Right lung (tissue), 10 donors: Measurements from ENCODE around the gene ARHGEF10L. TPM values are rescaled to one million over a fixed set of nuclear protein-coding genes. Genes with fewer than 3 reads are reported as not detected.
"Not testable (repeated sequence)": the region's sequence is repeated elsewhere in the genome, so short reads cannot be mapped to it uniquely, and the experiment has no call there.

Source experiments
- DNase-seq, 2 donors: peaks; one replicate each; pipeline ENCODE4 v3.0.0-alpha.2; 2013
- long read RNA-seq, 8 donors: transcript quantifications; one replicate each; lab custom pipeline, GENCODE V29; 2026
- polyA plus RNA-seq, 5 donors: library from polyadenylated mRNA; unstranded; fragments of 120-200 nt; gene quantifications; one replicate each; pipeline versions ENCODE4 v1.2.1 to v1.2.3, GENCODE V29; 2013; ENCODE audit warnings: inconsistent platforms in 1 of 5, low replicate concordance in 1 of 5; ENCODE audit not compliant: insufficient read length in 5 of 5, insufficient read depth in 1 of 5

ARHGEF10L gene, protein sequence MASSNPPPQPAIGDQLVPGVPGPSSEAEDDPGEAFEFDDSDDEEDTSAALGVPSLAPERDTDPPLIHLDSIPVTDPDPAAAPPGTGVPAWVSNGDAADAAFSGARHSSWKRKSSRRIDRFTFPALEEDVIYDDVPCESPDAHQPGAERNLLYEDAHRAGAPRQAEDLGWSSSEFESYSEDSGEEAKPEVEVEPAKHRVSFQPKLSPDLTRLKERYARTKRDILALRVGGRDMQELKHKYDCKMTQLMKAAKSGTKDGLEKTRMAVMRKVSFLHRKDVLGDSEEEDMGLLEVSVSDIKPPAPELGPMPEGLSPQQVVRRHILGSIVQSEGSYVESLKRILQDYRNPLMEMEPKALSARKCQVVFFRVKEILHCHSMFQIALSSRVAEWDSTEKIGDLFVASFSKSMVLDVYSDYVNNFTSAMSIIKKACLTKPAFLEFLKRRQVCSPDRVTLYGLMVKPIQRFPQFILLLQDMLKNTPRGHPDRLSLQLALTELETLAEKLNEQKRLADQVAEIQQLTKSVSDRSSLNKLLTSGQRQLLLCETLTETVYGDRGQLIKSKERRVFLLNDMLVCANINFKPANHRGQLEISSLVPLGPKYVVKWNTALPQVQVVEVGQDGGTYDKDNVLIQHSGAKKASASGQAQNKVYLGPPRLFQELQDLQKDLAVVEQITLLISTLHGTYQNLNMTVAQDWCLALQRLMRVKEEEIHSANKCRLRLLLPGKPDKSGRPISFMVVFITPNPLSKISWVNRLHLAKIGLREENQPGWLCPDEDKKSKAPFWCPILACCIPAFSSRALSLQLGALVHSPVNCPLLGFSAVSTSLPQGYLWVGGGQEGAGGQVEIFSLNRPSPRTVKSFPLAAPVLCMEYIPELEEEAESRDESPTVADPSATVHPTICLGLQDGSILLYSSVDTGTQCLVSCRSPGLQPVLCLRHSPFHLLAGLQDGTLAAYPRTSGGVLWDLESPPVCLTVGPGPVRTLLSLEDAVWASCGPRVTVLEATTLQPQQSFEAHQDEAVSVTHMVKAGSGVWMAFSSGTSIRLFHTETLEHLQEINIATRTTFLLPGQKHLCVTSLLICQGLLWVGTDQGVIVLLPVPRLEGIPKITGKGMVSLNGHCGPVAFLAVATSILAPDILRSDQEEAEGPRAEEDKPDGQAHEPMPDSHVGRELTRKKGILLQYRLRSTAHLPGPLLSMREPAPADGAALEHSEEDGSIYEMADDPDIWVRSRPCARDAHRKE (N-terminal part only)
- 10 to 100 TPM; 13.8 to 23.0 (median 18.7) TPM for polyA plus RNA-seq
- long read RNA-seq, donor 1 = 0 reads
- long read RNA-seq, donor 2 = 0 reads
- long read RNA-seq, donor 3 = 0 reads
- long read RNA-seq, donor 4, partial matches to known transcripts = 9 of 12 reads
- long read RNA-seq, donor 4, other reads (novel, unspliced or antisense) = 0 of 12 reads
- long read RNA-seq, donor 5 = 0 reads
- long read RNA-seq, donor 6 = 0 reads
- long read RNA-seq, donor 7, partial matches to known transcripts = 0 of 1 reads
- long read RNA-seq, donor 7, other reads (novel, unspliced or antisense) = 0 of 1 reads
- long read RNA-seq, donor 8 = 0 reads

DNA sequence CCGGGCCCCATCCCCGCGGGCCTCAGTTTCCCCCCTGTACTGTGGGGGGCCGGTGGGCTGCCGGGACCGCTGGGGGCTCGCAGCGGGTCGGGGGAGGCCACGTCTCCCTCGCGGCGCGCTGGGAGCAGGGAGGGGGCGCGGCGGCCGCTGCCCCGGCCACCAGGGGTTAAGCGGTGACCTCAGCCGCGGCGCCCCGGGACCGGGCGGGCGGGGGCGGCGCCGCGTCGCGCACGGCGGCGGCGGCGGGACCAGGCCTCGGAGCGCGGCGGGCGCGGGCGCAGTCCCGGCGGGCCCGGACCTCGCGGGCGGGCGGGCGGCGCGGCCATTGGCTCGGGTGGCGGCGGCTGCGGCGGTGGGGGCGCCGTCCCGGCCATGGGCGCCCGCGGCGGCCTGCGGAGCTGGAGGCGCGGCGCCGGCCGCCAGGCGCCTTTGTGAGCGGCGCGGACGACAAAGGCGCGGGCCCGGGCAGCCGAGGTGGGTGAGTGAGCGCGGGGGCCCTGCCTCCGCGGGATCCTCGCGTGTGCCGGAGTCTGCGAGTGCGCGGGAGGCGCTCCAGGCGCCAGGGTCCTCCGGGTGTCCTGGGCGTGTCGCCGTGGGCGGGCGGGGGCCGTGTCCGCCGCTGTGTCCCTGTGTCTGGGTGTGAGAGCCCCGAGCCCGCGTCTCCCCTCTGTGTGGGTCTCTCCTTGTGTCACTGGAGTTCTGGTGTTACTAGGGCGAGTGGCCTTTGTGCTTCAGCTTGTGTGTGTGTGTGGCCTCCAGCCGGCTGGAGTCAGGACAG is at the start of gene ARHGEF10L:
Gene ARHGEF10L (plus strand): TSS at position 222 of the 778 bp plus-strand sequence. CDS start 40,898 bp downstream, outside the sequence.
- no peak for DNase-seq

DNA sequence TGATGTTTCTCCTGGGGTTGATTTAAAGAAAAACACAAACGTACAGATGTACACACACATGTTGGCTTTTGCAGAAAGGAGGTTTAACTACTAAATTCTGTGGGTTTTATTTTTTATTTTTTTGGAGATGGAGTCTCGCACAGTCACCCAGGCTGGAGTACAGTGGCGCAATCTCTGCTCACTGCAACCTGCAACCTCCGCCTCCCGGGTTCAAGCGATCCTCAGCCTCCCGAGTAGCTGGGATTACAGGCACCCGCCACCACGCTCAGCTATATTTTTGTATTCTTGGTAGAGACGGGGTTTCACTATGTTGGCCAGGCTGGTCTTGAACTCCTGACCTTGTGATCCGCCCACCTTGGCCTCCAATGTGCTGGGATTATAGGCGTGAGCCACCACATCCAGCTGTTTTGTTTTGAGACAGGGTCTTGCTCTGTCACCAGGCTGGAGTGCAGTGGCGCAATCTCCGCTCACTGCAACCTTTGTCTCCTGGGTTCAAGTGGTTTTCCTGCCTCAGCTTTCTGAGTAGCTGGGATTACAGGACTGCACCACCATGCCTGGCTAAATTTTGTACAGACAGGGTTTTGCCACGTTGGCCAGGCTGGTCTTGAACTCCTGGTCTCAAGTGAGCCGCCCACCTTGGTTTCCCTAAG is 49.6 kb upstream of the ARHGEF10L start:
- DNase-seq = not testable (repeated sequence)

DNA sequence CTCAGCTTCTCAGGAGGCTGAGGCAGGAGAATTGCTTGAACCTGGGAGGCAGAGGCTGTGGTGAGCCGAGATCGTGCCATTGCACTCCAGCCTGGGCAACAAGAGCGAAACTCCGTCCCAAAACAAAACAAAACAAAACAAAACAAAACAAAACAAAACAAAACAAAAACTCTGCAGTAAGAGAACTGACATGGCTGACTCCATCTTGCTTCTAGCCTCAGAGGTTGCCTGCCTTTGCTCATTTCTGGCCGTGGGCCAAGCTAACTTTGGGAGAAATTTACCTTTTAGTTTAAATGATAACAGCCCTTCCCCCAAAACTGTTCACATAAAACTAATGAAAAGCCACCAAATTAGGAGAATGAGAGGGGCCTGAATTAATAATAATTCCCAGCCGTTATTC is 48.8 kb upstream of the ARHGEF10L start:
- not testable (repeated sequence) for DNase-seq

DNA sequence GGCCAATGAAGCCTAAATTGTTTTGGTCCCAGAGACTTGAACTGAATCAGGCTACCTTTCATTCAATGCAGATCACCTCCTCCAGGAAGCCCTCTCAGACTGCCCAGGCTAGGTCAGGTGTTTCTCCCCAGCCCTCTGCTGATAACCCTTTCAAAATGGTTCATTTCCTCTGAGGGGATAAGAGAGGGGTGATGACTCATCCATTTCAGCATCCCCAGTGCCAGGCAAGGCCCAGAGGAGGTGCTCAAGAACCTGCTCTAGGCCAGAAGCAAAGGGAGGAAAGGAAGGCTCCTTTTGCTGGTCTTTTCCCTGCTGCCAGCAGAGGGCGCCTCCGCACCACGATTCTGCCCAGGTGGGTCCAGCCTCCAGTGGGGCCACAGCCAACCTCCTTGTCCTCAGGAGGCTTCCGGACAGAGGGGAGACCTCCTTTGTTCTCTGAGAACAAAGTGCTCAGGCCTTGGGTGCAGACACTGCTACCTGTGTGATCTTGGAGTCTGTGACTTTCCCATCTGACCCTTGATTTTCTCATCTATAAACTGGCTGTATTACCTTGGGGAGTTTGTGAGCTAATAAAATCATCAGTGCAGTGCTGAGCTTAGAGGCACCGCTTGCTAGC is 45.3 kb upstream of the ARHGEF10L start:
- peak; percentile 16 to 23 for DNase-seq

DNA sequence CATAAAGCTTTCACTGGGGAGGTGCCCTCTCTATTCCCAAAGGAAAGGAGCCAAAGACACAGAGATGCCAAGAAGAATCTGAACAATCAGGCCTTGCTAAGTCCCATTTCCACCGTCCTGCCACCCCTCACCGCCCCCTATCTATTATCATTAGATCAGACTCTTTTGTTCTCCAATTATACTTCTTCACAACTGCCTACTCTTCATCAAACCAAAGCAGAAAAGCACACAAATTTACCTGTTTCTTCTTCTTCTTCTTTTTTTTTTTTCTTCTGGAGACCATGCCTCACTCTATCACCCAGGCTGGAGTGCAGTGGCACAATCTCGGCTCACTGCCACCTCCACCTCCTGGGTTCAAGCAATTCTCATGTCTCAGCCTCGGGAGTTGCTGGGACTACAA is 43.1 kb upstream of the ARHGEF10L start:
- DNase-seq = no peak

DNA sequence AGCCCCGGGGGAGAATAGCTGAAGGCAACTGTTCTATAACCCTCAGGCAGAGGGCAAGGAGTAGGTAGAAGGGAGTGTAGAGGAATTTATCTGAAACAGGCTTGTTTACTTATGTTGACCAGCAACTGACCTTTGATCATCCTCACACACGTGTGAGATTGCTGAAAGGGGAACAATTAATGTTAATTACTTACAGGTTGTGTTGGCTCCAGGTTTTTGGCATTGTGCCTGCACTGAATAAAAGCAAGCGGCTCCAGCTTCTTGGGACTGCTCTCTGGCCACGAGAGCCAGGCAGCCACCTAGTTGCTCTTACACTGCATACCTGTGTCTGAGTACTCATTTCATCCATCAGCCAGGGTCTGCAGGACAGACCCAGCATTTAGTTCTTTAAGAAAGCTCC is 41.3 kb upstream of the ARHGEF10L start:
- no peak for DNase-seq

DNA sequence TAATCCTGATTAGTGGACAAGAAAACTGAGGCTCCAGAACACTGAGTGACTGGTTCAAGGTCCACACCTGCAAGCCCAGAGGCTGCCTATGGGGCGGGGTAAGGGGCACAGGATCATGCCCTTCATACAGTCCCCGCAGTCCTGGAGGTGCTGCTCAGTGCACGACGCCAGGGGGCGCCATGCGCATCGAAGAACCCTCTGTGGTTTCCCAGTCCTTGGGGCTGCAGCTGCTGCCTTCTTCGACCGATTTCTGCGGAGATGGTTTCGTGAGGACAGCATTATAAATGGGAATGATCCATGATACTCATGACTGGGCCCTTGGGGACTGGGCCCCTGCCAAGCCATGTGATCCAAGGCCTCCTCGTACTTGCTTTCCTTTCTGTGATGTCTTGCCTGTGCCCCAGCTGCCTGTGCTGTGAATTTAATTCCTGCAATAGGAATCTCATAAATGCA is 37.1 kb upstream of the ARHGEF10L start:
- DNase-seq = peak; percentile 46 to 65

DNA sequence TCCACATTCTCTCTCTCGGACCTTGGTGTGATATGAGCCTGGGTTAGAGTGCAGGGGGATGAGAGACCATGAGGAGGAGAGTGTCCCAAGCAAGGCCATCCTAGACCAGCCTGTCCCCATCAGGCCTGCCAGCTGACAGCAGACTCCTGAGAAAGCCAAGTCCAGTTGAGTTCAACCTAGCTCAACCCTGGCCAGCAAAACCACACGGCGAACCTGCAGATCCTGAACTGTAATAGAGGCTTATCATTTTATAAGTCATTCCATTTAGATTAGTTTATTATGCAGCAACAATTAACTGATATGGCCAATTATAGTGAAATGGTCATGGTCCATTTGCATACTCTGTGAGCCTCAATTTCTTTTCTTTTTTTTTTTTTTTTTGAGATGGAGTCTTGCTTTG is 36.4 kb upstream of the ARHGEF10L start:
- DNase-seq = no peak

DNA sequence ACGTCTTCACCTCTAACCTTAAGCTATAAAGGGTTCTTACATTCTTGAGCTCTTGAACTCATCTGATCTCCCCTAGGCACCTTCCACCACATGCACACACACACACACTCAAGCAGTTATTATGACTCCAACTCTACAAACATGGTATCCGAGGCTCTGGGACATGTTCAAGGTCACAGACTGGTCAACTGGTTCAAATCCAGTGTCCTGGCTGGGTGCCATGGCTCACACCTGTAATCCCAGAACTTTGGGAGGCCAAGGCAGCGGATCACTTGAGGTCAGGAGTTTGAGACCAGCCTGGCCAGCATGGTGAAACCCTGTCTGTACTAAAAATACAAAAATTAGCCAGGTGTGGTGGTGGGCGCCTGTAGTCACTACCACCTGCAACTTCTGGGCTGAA is 32.3 kb upstream of the ARHGEF10L start:
- DNase-seq = not testable (repeated sequence)

DNA sequence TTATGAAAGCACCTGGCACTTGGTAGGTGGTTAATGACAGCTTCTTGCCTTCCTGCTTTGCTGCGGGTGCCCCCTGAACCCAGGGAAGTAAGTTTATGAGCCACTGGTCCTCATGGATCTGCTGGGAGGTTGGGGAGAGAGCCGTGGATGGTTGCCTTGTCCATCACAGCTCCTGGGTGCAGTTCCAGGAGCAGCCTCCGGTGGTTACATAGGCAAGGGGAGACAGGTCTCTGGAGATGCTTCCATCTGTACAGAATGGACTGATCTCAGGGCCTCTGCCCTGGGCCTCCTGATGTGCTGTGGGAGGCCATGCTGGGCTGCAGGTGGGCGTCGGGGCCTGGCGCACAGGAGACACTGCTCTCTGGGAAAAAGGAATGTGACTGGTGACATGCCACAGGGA is 31.6 kb upstream of the ARHGEF10L start:
- DNase-seq = no peak

DNA sequence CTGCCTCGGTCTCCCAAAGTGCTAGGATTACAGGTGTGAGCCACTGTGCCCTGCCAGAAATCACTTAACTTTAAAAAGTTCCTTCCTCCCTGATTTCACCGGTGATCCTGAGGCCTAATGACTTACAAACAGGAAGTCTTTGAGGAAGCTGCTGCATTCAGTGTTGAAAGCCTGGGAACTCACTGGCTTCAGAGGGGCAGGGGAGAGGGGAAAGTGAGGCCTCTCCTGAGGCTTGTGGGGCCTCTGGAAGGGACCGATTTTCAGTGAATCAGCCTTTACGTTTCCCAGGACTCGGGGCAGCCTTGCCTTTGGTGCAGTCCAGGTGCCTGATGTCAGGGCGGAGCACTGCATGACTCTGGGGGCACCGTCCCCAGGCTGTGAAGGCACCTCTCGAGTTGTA is 30.1 kb upstream of the ARHGEF10L start:
- no peak for DNase-seq

DNA sequence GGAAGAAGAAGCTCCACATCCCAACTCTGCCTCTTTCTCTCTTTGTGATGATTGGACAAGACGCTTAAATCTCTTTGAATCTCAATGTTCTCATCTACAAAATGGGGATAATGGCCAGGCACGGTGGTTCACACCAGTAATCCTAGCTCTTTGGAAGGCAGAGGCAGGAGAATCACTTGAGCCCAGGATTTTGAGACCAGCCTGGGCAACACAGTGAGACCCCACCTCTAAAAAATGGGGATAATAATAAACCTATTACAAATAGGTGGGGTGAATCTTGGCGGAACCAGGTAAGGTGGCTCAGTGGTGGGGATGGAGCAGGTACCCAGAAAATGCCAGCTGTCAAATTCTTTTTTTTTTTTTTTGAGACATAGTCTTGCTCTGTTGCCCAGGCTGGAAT is 29.4 kb upstream of the ARHGEF10L start:
- no peak for DNase-seq

DNA sequence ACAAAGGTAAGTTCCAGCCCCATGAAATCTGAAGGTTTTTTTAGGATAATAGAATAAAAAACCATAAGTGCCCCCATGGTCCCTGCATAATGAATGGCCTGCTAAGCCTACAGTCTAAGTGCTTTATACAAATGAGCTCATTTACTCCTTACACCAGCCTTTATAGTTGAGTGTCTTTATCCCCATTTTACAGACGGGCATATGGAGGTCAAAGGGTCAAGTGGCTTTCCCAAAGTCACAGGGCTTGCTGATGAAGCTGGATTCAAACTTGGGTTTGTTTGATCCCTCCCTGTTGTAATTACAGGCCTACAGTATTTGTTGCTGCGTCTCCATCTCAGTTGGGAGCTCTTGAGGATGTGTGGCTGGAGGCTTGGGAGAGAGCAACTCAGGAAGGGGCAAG is 28.3 kb upstream of the ARHGEF10L start:
- DNase-seq = no peak

DNA sequence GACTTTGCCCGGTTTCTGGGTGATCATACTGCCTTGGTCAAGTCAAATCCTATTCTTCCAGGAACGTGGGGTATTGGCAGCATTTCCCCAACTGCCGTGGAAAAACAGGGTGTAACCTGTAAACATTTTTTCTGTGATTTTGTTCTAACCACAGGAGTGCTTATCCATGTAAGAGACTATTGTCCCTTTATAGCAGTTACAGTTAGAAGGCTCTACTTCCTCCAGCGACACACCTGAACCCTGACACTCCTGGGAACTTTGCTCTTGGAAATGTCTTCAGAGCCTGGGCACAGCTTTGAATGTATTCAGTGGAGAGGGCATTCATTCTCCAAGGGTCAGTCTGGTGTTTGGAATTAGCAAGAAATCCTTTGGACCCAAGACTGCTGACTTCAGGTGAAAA is 26.4 kb upstream of the ARHGEF10L start:
- no peak for DNase-seq

DNA sequence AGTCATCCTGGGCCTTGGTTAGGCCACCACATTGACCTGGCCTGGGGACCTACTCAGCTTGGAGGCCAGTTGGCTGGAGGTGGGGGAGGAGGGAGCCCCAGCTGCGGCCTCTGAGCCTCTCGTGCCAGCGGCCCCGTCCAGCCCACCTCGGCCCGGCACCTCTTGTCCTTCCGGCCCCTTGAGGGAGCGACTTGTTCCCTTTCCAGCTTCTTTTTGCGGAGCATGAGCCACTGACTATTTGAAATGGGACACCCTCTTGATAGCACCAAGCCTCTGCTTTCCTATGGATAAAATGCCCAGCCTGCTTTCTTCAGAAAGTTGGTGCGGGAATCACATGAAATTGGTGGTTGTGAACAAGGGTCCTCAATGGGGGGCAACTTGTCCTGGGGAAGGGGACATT is 24.7 kb upstream of the ARHGEF10L start:
- no peak for DNase-seq

DNA sequence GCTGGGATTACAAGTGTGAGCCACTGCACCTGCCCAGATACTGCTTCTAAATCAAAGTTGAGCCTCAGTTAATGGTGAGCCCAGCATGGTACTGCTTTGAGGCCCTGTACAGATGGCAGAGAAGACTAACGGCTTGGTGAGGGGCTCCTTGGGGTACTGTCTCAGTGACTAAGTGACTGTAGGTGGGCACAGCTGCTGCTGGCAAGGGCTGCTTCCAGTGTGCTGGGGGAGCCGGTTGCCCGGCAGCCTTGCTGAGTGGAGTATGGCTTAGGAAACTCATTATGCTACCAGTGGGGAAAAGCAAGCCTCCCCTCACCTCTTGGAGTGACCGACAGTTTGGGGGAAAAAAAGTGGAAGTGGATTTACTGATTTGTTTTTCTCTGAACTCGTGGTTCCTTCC is 23.6 kb upstream of the ARHGEF10L start:
- DNase-seq = no peak

DNA sequence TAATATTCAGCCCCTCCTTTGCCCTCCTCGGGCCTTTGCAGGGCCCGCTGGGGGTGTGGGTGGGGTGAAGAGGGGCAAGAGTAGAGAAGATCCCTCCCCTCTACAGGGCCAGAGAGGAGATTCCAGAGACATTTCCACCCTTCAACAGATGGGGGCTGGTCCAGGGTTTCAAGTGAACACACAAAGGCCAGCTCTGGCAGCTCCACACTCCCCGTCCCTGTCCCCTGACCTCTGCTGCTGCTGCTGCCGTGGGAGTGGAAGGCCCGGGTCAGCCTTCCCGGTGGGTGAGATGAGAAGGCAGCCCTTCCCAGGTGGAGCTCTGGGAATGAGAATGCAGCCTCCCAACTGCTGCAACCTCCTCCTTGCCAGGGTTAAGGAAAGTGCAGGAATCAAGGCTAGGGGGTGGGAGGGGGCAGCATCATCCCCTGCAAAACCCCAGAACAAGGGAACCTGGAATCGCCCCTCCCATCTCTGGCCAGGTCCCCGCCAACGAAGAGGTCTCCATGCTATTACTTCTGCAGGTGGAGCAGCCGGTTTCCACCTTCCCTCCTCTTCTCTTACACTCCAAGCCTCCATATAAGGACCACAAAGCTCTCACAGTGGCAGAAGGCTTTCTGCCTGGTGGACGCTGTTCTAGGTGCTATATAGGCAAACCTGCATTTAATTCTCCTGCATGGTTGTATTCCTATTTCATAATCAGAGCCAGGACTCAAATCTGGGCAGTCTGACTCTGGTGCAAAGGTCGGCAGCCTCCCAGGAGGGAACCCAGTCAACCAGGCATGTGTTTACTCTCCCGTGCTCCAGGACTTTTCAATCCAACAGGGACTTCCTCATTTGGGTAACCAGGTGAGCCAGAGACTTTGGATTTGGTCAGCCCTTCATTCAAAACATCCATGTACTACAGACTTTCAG is 22.9 kb upstream of the ARHGEF10L start:
- DNase-seq = no peak

DNA sequence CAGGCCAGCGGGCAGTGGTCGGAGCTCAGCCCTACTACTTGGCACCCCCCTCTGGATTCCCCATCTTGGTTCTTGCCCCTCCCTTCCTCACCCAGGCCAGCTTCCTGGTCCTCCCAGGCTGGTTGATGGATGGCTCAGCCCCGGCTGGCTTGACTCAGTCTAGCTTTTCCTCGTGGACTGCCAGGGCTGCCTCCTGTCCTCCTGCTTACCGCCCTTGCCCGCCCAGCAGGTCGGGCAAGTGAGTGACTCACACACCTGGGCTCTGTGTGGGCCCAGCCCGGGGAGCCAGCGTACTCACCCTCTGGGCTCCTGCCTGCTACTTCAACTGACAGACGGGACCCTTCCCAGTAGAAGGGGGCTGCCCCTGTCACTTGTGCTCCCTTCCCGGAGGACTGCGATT is 19.5 kb upstream of the ARHGEF10L start:
- no peak for DNase-seq
